SIG-M5 (cell line): ENCODE data around the gene HYPK.

Experiments used
- DNase-seq: peaks from one replicate; lab custom pipeline; 2025; lab: John Stamatoyannopoulos, UW

The HYPK gene

GRCh38 chr15:43800286-43801141, at the start of gene HYPK:
TSS of gene HYPK (plus strand) at chr15:43800599. CDS start at chr15:43800623, 24 bp downstream.
- no peak for DNase-seq

GRCh38 chr15:43751885-43752284, 48.5 kb upstream of the HYPK start:
- no peak for DNase-seq

- DNase-seq: no peak
These were observed 37.6 kb upstream of the HYPK start for GRCh38 chr15:43762824-43763223.

GRCh38 chr15:43763819-43764446, 36.5 kb upstream of the HYPK start:
- DNase-seq: no peak

- no peak for DNase-seq
These were observed 30.7 kb upstream of the HYPK start for GRCh38 chr15:43769584-43770228.

- no peak for DNase-seq
These were observed 28.6 kb upstream of the HYPK start for GRCh38 chr15:43771816-43772215.

- DNase-seq: no peak
These were observed 27.8 kb upstream of the HYPK start for GRCh38 chr15:43772624-43773023.

GRCh38 chr15:43774062-43774461, 26.3 kb upstream of the HYPK start:
- no peak for DNase-seq

GRCh38 chr15:43775411-43775965, 24.9 kb upstream of the HYPK start:
- no peak for DNase-seq

- DNase-seq: no peak
These were observed 24.2 kb upstream of the HYPK start for GRCh38 chr15:43776101-43776717.

GRCh38 chr15:43776718-43777266, 23.6 kb upstream of the HYPK start, which contains the start of gene ELL3:
TSS of gene ELL3 (minus strand) at chr15:43776966. CDS start at chr15:43776901, 65 bp downstream.
- DNase-seq: no peak

GRCh38 chr15:43777267-43777914, 23.0 kb upstream of the HYPK start:
- DNase-seq: no peak

- no peak for DNase-seq
These were observed 21.4 kb upstream of the HYPK start for GRCh38 chr15:43779016-43779415.

- DNase-seq: no peak
These were observed 11.0 kb upstream of the HYPK start for GRCh38 chr15:43789409-43789808.

GRCh38 chr15:43791993-43792760, 8.2 kb upstream of the HYPK start, which contains the start of gene SERF2:
TSS of gene SERF2 (plus strand) at chr15:43792320. CDS start at chr15:43792377, 57 bp downstream.
- DNase-seq: peak; percentile 91

- no peak for DNase-seq
These were observed 7.5 kb upstream of the HYPK start for GRCh38 chr15:43792761-43793476.

- DNase-seq: no peak
These were observed 6.8 kb upstream of the HYPK start for GRCh38 chr15:43793647-43794046.

- no peak for DNase-seq
These were observed 5.9 kb upstream of the HYPK start for GRCh38 chr15:43794269-43795037.

- DNase-seq: no peak
These were observed 5.2 kb upstream of the HYPK start for GRCh38 chr15:43795197-43795596.
